GM12801 (cell line): Measurements from ENCODE around the gene PNLIP.

Experiments
- CTCF ChIP-seq: IDR thresholded peaks from one replicate; pipeline ENCODE4 v1.5.1; 2011; ENCODE audit warnings: control low read depth; ENCODE audit not compliant: insufficient read length; ENCODE audit errors: extremely low read depth

PNLIP gene

GRCh38 chr10:116607336-116607735 is 61.6 kb downstream of the PNLIP start:
- no peak for TF ChIP-seq CTCF

GRCh38 chr10:116608686-116609594 is 63.2 kb downstream of the PNLIP start:
- TF ChIP-seq CTCF: no peak

- TF ChIP-seq CTCF: no peak
These were observed 64.9 kb downstream of the PNLIP start for GRCh38 chr10:116610443-116611152.

GRCh38 chr10:116611153-116611545 is 65.4 kb downstream of the PNLIP start:
- no peak for TF ChIP-seq CTCF

- no peak for TF ChIP-seq CTCF
These were observed 66.5 kb downstream of the PNLIP start for GRCh38 chr10:116612107-116612769.

GRCh38 chr10:116613471-116613870 is 67.7 kb downstream of the PNLIP start:
- no peak for TF ChIP-seq CTCF

DNA sequence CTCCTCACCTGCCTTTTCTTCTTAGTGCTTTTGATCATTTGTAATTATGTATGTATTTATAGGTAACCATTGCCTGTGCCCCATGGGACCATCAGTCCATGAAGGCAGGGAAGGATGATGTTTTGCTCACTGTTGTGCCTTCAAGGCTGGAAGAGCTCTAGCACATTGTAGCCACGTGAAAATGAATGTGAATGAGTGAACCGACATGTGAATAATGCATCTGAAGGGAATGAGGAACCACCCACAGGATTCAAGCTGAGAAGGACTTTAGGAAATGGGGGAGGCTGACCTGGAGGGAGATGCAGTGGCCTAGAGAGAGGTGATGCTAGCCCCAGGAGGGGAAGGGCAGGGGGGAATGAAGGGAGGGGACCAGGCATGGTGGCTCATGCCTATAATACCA is 69.1 kb downstream of the PNLIP start:
- no peak for TF ChIP-seq CTCF
